OCI-LY7 (cell line): ENCODE data around the gene YBX3.

Source experiments
- EZH2phosphoT487 ChIP-seq: fragments of 200-600 bp; sonication (generic); IDR thresholded peaks from 2 replicates; pipeline ENCODE4 v1.6.1; 2018; ENCODE audit warnings: low read depth, borderline replicate concordance, mild to moderate bottlenecking, mixed run types, antibody characterized with exemption, low read length, moderate library complexity, mixed read lengths
- TF ChIP-seq, protein P1 (sequence below): fragments of 200-600 bp; sonication (generic); conservative IDR thresholded peaks from 2 replicates; pipeline ENCODE4 v1.5.1; 2014; ENCODE audit warnings: mild to moderate bottlenecking, antibody characterized with exemption, low read length, moderate library complexity, mixed read lengths

DNA sequence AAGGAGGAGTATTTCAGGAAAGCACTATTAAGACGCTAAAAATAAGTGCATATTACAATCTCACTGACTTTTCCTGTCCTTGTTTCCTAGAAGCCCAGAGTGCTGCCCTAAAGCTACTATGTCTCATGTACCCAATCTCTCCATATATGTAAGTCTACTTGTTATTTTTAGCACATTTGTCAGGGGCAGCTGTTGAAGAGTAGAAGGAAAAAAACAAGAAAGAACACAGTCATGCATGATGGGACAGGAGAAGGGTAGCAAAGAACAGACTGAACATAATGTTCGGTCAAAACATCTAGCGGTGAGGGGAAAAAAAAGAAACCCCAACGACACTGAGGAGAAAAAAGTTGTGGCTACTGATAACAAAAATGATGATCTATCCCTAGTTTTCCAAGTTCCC lies 14.3 kb downstream of the YBX3 start:
- TF ChIP-seq, protein P1, sequence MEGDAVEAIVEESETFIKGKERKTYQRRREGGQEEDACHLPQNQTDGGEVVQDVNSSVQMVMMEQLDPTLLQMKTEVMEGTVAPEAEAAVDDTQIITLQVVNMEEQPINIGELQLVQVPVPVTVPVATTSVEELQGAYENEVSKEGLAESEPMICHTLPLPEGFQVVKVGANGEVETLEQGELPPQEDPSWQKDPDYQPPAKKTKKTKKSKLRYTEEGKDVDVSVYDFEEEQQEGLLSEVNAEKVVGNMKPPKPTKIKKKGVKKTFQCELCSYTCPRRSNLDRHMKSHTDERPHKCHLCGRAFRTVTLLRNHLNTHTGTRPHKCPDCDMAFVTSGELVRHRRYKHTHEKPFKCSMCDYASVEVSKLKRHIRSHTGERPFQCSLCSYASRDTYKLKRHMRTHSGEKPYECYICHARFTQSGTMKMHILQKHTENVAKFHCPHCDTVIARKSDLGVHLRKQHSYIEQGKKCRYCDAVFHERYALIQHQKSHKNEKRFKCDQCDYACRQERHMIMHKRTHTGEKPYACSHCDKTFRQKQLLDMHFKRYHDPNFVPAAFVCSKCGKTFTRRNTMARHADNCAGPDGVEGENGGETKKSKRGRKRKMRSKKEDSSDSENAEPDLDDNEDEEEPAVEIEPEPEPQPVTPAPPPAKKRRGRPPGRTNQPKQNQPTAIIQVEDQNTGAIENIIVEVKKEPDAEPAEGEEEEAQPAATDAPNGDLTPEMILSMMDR = no peak
- TF ChIP-seq EZH2phosphoT487 = no peak
